Measurements from ENCODE around the gene FILIP1L. TPM values are rescaled to one million over a fixed set of nuclear protein-coding genes. Genes with fewer than 3 reads are reported as not detected.

FILIP1L gene
- polyA plus RNA-seq, 1 donor, result 36.3 TPM

- Histone ChIP-seq H3K36me3 (ENCODE audit: control insufficient read depth, insufficient read depth, low read length) (no peaks in the 10 kb centered on the region), H3K4me3 (ENCODE audit: low read length) (no peak overlapping the region), H3K27ac (ENCODE audit: low read length) (peak overlapping the region; percentile 64), H3K27me3 (ENCODE audit: control insufficient read depth, insufficient read depth, low read length) (no peaks in the 10 kb centered on the region), H3K9me3 (ENCODE audit: control insufficient read depth, low read depth, low read length) (no peaks in the 10 kb centered on the region), H3K4me1 (ENCODE audit: control insufficient read depth, insufficient read depth, low read length) (peaks cover 14% of the 10 kb centered on the region)
- DNase-seq, result peak in 1 of 2 donors; percentile 37
- no CpG with 5 or more reads among the region's 3 CpGs for WGBS (ENCODE audit: insufficient coverage, low lambda C conversion rate)
Observed at GRCh38 chr3:99965681-99966408, 148.5 kb downstream of the FILIP1L start.

- Histone ChIP-seq H3K36me3 (ENCODE audit: control insufficient read depth, insufficient read depth, low read length) (no peaks in the 10 kb centered on the region), H3K4me1 (ENCODE audit: control insufficient read depth, insufficient read depth, low read length) (peaks cover 14% of the 10 kb centered on the region), H3K4me3 (ENCODE audit: low read length) (no peak overlapping the region), H3K9me3 (ENCODE audit: control insufficient read depth, low read depth, low read length) (no peaks in the 10 kb centered on the region), H3K27ac (ENCODE audit: low read length) (peak overlapping the region; percentile 64), H3K27me3 (ENCODE audit: control insufficient read depth, insufficient read depth, low read length) (no peaks in the 10 kb centered on the region)
- DNase-seq, result peak; percentile 77 to 87
- no CpG with 5 or more reads among the region's 1 CpG for WGBS (ENCODE audit: insufficient coverage, low lambda C conversion rate)
Observed at GRCh38 chr3:99965077-99965476, 149.2 kb downstream of the FILIP1L start.

- no peak for DNase-seq
- Histone ChIP-seq H3K27ac (ENCODE audit: low read length) (no peak overlapping the region), H3K27me3 (ENCODE audit: control insufficient read depth, insufficient read depth, low read length) (no peaks in the 10 kb centered on the region), H3K36me3 (ENCODE audit: control insufficient read depth, insufficient read depth, low read length) (no peaks in the 10 kb centered on the region), H3K4me1 (ENCODE audit: control insufficient read depth, insufficient read depth, low read length) (peaks cover 14% of the 10 kb centered on the region), H3K9me3 (ENCODE audit: control insufficient read depth, low read depth, low read length) (no peaks in the 10 kb centered on the region), H3K4me3 (ENCODE audit: low read length) (no peak overlapping the region)
- no CpG with 5 or more reads among the region's 2 CpGs for WGBS (ENCODE audit: insufficient coverage, low lambda C conversion rate)
Observed at GRCh38 chr3:99962703-99963102, 151.6 kb downstream of the FILIP1L start.

GRCh38 chr3:99961756-99962515 is 152.4 kb downstream of the FILIP1L start:
- no peak overlapping the region for H3K4me3 ChIP-seq (ENCODE audit: low read length)
- no peak for DNase-seq
- H3K9me3 ChIP-seq (ENCODE audit: control insufficient read depth, low read depth, low read length), result no peaks in the 10 kb centered on the region
- H3K27ac ChIP-seq (ENCODE audit: low read length), result no peak overlapping the region
- WGBS (ENCODE audit: insufficient coverage, low lambda C conversion rate), result 100% methylated on average over 3 of the region's 7 CpGs
- no peaks in the 10 kb centered on the region for H3K36me3 ChIP-seq (ENCODE audit: control insufficient read depth, insufficient read depth, low read length)
- H3K4me1 ChIP-seq (ENCODE audit: control insufficient read depth, insufficient read depth, low read length), result peaks cover 14% of the 10 kb centered on the region
- no peaks in the 10 kb centered on the region for H3K27me3 ChIP-seq (ENCODE audit: control insufficient read depth, insufficient read depth, low read length)

- no peak for DNase-seq
- no peak overlapping the region for H3K4me3 ChIP-seq (ENCODE audit: low read length)
- H3K27me3 ChIP-seq (ENCODE audit: control insufficient read depth, insufficient read depth, low read length), result no peaks in the 10 kb centered on the region
- H3K4me1 ChIP-seq (ENCODE audit: control insufficient read depth, insufficient read depth, low read length), result peaks cover 11% of the 10 kb centered on the region
- H3K9me3 ChIP-seq (ENCODE audit: control insufficient read depth, low read depth, low read length), result no peaks in the 10 kb centered on the region
- no peak overlapping the region for H3K27ac ChIP-seq (ENCODE audit: low read length)
- no CpG with 5 or more reads among the region's 7 CpGs for WGBS (ENCODE audit: insufficient coverage, low lambda C conversion rate)
- H3K36me3 ChIP-seq (ENCODE audit: control insufficient read depth, insufficient read depth, low read length), result no peaks in the 10 kb centered on the region
Observed at GRCh38 chr3:99960941-99961340, 153.4 kb downstream of the FILIP1L start.

- H3K27me3 ChIP-seq (ENCODE audit: control insufficient read depth, insufficient read depth, low read length), result no peaks in the 10 kb centered on the region
- no peak overlapping the region for H3K27ac ChIP-seq (ENCODE audit: low read length)
- DNase-seq, result no peak
- H3K9me3 ChIP-seq (ENCODE audit: control insufficient read depth, low read depth, low read length), result no peaks in the 10 kb centered on the region
- H3K36me3 ChIP-seq (ENCODE audit: control insufficient read depth, insufficient read depth, low read length), result no peaks in the 10 kb centered on the region
- H3K4me3 ChIP-seq (ENCODE audit: low read length), result no peak overlapping the region
- H3K4me1 ChIP-seq (ENCODE audit: control insufficient read depth, insufficient read depth, low read length), result peaks cover 5% of the 10 kb centered on the region
- 100% methylated on average over 1 of the region's 5 CpGs for WGBS (ENCODE audit: insufficient coverage, low lambda C conversion rate)
Observed at GRCh38 chr3:99960123-99960878, 154.0 kb downstream of the FILIP1L start.

- WGBS (ENCODE audit: insufficient coverage, low lambda C conversion rate), result no CpG with 5 or more reads among the region's 3 CpGs
- DNase-seq, result no peak
- no peak overlapping the region for H3K4me3 ChIP-seq (ENCODE audit: low read length)
- no peaks in the 10 kb centered on the region for H3K36me3 ChIP-seq (ENCODE audit: control insufficient read depth, insufficient read depth, low read length)
- no peaks in the 10 kb centered on the region for H3K27me3 ChIP-seq (ENCODE audit: control insufficient read depth, insufficient read depth, low read length)
- H3K9me3 ChIP-seq (ENCODE audit: control insufficient read depth, low read depth, low read length), result no peaks in the 10 kb centered on the region
- H3K27ac ChIP-seq (ENCODE audit: low read length), result no peak overlapping the region
- H3K4me1 ChIP-seq (ENCODE audit: control insufficient read depth, insufficient read depth, low read length), result no peaks in the 10 kb centered on the region
Observed at GRCh38 chr3:99958222-99958912, 155.9 kb downstream of the FILIP1L start.

- Histone ChIP-seq H3K4me1 (ENCODE audit: control insufficient read depth, insufficient read depth, low read length) (no peaks in the 10 kb centered on the region), H3K36me3 (ENCODE audit: control insufficient read depth, insufficient read depth, low read length) (no peaks in the 10 kb centered on the region), H3K27ac (ENCODE audit: low read length) (no peak overlapping the region), H3K9me3 (ENCODE audit: control insufficient read depth, low read depth, low read length) (no peaks in the 10 kb centered on the region), H3K27me3 (ENCODE audit: control insufficient read depth, insufficient read depth, low read length) (no peaks in the 10 kb centered on the region), H3K4me3 (ENCODE audit: low read length) (no peak overlapping the region)
- WGBS (ENCODE audit: insufficient coverage, low lambda C conversion rate), result 100% methylated on average over 1 of the region's 4 CpGs
- no peak for DNase-seq
Observed at GRCh38 chr3:99957151-99957796, 157.0 kb downstream of the FILIP1L start.

GRCh38 chr3:99955773-99956562 is 158.3 kb downstream of the FILIP1L start:
- Histone ChIP-seq H3K4me3 (ENCODE audit: low read length) (no peak overlapping the region), H3K27ac (ENCODE audit: low read length) (no peak overlapping the region), H3K36me3 (ENCODE audit: control insufficient read depth, insufficient read depth, low read length) (no peaks in the 10 kb centered on the region), H3K4me1 (ENCODE audit: control insufficient read depth, insufficient read depth, low read length) (no peaks in the 10 kb centered on the region), H3K9me3 (ENCODE audit: control insufficient read depth, low read depth, low read length) (no peaks in the 10 kb centered on the region), H3K27me3 (ENCODE audit: control insufficient read depth, insufficient read depth, low read length) (no peaks in the 10 kb centered on the region)
- DNase-seq, result no peak
- 100% methylated on average over 1 of the region's 10 CpGs for WGBS (ENCODE audit: insufficient coverage, low lambda C conversion rate)

Data from large intestine (tissue), 3 donors.